Gastroesophageal sphincter (tissue), 3 donors: ENCODE data around the gene TMEM181.

Experiments used
- CTCF ChIP-seq, 4 experiments: fragments of 200-600 bp in 2 of 4; fragments of 450-650 bp in 2 of 4; sonication (generic) in 1 of 4; IDR thresholded peaks; one replicate each; pipeline ENCODE4 v1.5.1; 2017 to 2019; ENCODE audit warnings: antibody characterized with exemption in 4 of 4, mild to moderate bottlenecking in 2 of 4, moderate library complexity in 2 of 4
- POLR2A ChIP-seq, 2 donors: fragments of 450-650 bp; IDR thresholded peaks; one replicate each; pipeline ENCODE4 v1.6.1; 2017; ENCODE audit warnings: antibody characterized with exemption in 2 of 2, mild to moderate bottlenecking in 2 of 2, moderate library complexity in 1 of 2

GRCh38 chr6:158560836-158561320 is 987 bp downstream of the TMEM181 start:
- peak in 1 of 4 experiments; percentile 1 for TF ChIP-seq CTCF (IDR thresholded peaks at IDR 0.05)
- TF ChIP-seq POLR2A (IDR thresholded peaks at IDR 0.05): no peak
